Kidney (tissue), 14 donors: ENCODE data around the gene CHRNB2. TPM values are rescaled to one million over a fixed set of nuclear protein-coding genes. Genes with fewer than 3 reads are reported as not detected.

Source experiments
- DNase-seq, 5 donors: peaks; one replicate each; pipeline ENCODE4 v3.0.0-alpha.2; 2013 to 2020
- FAIRE-seq: peaks from 2 replicates; lab custom pipeline; 2012; peaks lifted over from hg19 to GRCh38; lab: Jason Lieb, UNC
- H3K27ac ChIP-seq, 2 donors: one replicate each; pipeline ENCODE4 v1.7.0; 2013; ENCODE audit warnings: low read depth in 2 of 2, low read length in 2 of 2, inconsistent platforms in 1 of 2
- H3K27me3 ChIP-seq: one replicate; pipeline ENCODE4 v1.7.1; 2013; ENCODE audit warnings: low read length, inconsistent platforms; ENCODE audit not compliant: control insufficient read depth, insufficient read depth
- H3K36me3 ChIP-seq, 3 donors: one replicate each; pipeline versions ENCODE4 v1.7.0 to v1.7.1; 2013; ENCODE audit warnings: low read length in 3 of 3, control low read depth in 1 of 3, inconsistent platforms in 1 of 3; ENCODE audit not compliant: insufficient read depth in 3 of 3, control insufficient read depth in 2 of 3
- H3K4me1 ChIP-seq, 3 donors: one replicate each; pipeline versions ENCODE4 v1.7.0 to v1.7.1; 2013; ENCODE audit warnings: low read length in 3 of 3, inconsistent platforms in 1 of 3, low read depth in 1 of 3; ENCODE audit not compliant: control insufficient read depth in 2 of 3, insufficient read depth in 2 of 3
- H3K4me3 ChIP-seq, 3 donors: one replicate each; pipeline versions ENCODE4 v1.7.0 to v1.8.1; 2013; ENCODE audit warnings: low read length in 3 of 3, control low read depth in 1 of 3, inconsistent platforms in 1 of 3
- H3K9ac ChIP-seq, 3 donors: one replicate each; pipeline versions ENCODE4 v1.7.0 to v1.7.1; 2013; ENCODE audit warnings: low read length in 3 of 3, control low read depth in 1 of 3, inconsistent platforms in 1 of 3
- H3K9me3 ChIP-seq, 3 donors: one replicate each; pipeline versions ENCODE4 v1.7.0 to v1.7.1; 2013; ENCODE audit warnings: low read length in 3 of 3, control low read depth in 1 of 3, inconsistent platforms in 1 of 3; ENCODE audit not compliant: control insufficient read depth in 2 of 3, insufficient read depth in 1 of 3
- intact Hi-C: fragments of 100-400 bp; cut with DNase I; formaldehyde crosslinking; loops from one replicate; pipeline ENCODE4 v1.11.1; 2022
- polyA plus RNA-seq: library from polyadenylated mRNA; stranded (reverse); fragments of 350-450 nt; fragmentation: Illumina TruSeq; extraction: RNeasy Lipid Tissue Mini Kit (QIAGEN cat#74804); gene quantifications from one replicate; pipeline ENCODE4 v1.2.3, GENCODE V29; 2014; ENCODE audit warnings: low read depth, low replicate concordance; ENCODE audit not compliant: insufficient read depth
- total RNA-seq: library from RNA; stranded (reverse); fragmentation: NEBNext Ultra II Directional; extraction: Animal tissue kit (Norgen Biotek cat#: 25700); gene quantifications from one replicate; pipeline ENCODE4 v1.2.1, GENCODE V29; 2021
- TF ChIP-seq, protein P1 (sequence below): IDR thresholded peaks from 3 replicates; pipeline ENCODE4 v1.5.1; 2012; ENCODE audit warnings: mild to moderate bottlenecking, moderate library complexity, borderline replicate concordance; ENCODE audit not compliant: insufficient read depth; ENCODE audit errors: extremely low read depth
- donor health status: control.
- donor health status: control.
- donor health status: control.
- donor health status: control.
- donor health status: control.
- donor health status: DM: yes; HTN: yes; CAD: no.
- donor health status: Normal renal cell carcinoma (clear cell type).

Gene CHRNB2
- total and polyA plus RNA-seq, 2 donors from 2014 or later, result 0.60 TPM; not detected in 1

DNA sequence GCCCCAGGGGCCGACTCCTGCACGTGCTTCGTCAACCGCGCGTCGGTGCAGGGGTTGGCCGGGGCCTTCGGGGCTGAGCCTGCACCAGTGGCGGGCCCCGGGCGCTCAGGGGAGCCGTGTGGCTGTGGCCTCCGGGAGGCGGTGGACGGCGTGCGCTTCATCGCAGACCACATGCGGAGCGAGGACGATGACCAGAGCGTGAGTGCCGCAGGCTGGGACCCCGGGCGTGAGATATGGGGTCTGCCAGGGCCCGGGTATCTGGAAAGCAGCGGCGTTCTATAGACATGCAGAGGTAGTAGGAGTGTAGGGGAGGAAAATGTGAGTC lies 4.3 kb downstream of the CHRNB2 start:
- H3K36me3 ChIP-seq, result no peaks in the 10 kb centered on the region
- DNase-seq (no peak), FAIRE-seq (no peak)
- peaks cover 0 to 7% (median 0%) of the 10 kb centered on the region in 3 donors for H3K4me1 ChIP-seq
- no peaks in the 10 kb centered on the region for H3K27me3 ChIP-seq
- no peak overlapping the region for H3K9ac ChIP-seq
- intact Hi-C loops, result no loop called here
- H3K27ac ChIP-seq, result no peak overlapping the region
- H3K4me3 ChIP-seq, result no peak overlapping the region
- H3K9me3 ChIP-seq, result no peaks in the 10 kb centered on the region
- TF ChIP-seq, protein P1, sequence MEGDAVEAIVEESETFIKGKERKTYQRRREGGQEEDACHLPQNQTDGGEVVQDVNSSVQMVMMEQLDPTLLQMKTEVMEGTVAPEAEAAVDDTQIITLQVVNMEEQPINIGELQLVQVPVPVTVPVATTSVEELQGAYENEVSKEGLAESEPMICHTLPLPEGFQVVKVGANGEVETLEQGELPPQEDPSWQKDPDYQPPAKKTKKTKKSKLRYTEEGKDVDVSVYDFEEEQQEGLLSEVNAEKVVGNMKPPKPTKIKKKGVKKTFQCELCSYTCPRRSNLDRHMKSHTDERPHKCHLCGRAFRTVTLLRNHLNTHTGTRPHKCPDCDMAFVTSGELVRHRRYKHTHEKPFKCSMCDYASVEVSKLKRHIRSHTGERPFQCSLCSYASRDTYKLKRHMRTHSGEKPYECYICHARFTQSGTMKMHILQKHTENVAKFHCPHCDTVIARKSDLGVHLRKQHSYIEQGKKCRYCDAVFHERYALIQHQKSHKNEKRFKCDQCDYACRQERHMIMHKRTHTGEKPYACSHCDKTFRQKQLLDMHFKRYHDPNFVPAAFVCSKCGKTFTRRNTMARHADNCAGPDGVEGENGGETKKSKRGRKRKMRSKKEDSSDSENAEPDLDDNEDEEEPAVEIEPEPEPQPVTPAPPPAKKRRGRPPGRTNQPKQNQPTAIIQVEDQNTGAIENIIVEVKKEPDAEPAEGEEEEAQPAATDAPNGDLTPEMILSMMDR, result no peak

DNA sequence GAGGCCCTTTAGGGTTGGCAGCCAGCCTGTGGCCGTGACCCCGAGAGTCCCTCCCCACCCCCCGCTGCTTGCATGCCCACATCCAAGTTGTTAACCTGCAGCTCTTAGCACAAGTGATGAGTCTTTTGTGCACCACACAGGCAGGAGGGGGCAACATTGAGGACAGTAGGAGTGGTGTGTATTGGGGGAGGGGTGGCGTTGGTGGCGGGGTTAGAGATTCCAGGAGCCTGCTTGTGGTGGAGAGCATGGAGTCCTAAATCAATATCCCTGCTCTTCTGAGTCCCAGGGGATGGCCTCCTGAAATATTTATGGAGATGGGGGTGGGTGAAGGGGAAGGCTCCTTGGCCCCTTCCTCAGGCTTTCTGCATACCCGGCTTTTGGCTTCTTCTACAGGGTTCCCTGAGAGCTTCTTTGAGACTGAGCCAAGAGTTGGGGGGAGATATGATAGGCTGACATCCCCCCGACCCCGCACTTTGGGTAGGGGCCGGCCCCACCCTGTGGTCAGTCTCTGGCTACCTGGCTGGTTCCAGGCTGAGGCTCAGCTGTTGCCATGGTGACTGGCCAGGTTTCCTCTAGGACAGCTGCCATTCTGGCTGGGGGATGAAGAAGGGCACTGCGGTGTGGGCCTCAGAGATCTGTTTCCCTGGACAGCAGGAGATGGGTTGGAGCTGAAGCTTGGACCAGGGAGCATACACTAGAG lies 5.0 kb downstream of the CHRNB2 start:
- Histone ChIP-seq H3K36me3 (no peaks in the 10 kb centered on the region), H3K4me1 (peaks cover 0 to 10% (median 0%) of the 10 kb centered on the region in 3 donors), H3K9me3 (no peaks in the 10 kb centered on the region), H3K27me3 (no peaks in the 10 kb centered on the region), H3K4me3 (no peak overlapping the region), H3K9ac (no peak overlapping the region), H3K27ac (no peak overlapping the region)
- FAIRE-seq (no peak), DNase-seq (no peak)
- TF ChIP-seq, protein P1, result no peak
- intact Hi-C loops, result no loop called here

DNA sequence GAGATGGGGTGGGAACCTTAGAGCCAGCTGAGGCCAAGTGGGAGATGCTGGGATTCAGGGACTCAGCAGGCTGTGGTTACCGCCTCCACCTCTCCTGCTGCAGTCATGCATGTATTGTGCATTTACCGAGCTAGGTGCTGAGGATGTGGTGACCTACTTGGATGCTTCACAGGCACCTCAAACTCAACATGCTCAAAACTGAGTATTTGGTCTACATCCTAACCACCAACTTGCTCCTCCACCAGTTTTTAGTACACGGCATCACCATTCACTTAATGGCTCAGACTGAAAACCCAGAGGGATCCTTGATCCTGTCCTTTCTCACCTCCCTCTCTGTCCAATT lies 5.6 kb downstream of the CHRNB2 start:
- H3K9ac ChIP-seq, result no peak overlapping the region
- H3K9me3 ChIP-seq, result no peaks in the 10 kb centered on the region
- DNase-seq, result no peak
- no peak for FAIRE-seq
- intact Hi-C loops, result no loop called here
- TF ChIP-seq, protein P1, result no peak
- no peaks in the 10 kb centered on the region for H3K27me3 ChIP-seq
- H3K27ac ChIP-seq, result no peak overlapping the region
- H3K36me3 ChIP-seq, result no peaks in the 10 kb centered on the region
- H3K4me1 ChIP-seq, result peaks cover 0 to 10% (median 0%) of the 10 kb centered on the region in 3 donors
- H3K4me3 ChIP-seq, result no peak overlapping the region

DNA sequence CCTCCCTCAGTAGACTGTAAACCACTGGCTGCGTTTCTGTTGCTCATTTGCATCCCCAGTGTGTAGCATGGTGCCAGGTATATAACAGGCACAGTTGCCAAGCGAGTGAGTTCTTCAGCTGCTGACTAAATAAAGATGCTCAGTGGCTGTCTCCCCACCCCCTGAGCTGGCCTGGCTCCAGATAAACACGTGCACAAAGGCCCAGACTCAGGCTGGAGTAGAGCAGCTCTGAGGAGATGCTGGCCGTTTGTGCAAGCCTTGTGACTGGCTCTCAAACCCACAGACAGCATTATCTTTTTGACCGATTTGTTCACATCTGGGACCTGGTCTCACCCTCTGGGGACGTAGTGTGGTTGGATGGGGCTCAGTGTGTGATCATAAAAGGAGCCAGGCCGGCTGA lies 7.1 kb downstream of the CHRNB2 start:
- H3K4me1 ChIP-seq, result peaks cover 0 to 10% (median 0%) of the 10 kb centered on the region in 3 donors
- DNase-seq (no peak), FAIRE-seq (no peak)
- TF ChIP-seq, protein P1, result no peak
- no peak overlapping the region for H3K27ac ChIP-seq
- H3K9me3 ChIP-seq, result no peaks in the 10 kb centered on the region
- peaks cover 0 to 5% (median 0%) of the 10 kb centered on the region in 3 donors for H3K36me3 ChIP-seq
- intact Hi-C loops, result no loop called here
- H3K9ac ChIP-seq, result no peak overlapping the region
- H3K4me3 ChIP-seq, result no peak overlapping the region
- no peaks in the 10 kb centered on the region for H3K27me3 ChIP-seq
